GM21737 (cell line): ENCODE results near the gene CD177.
"Not testable (repeated sequence)": the region's sequence is repeated elsewhere in the genome, so short reads cannot be mapped to it uniquely, and the experiment has no call there.

ENCODE experiments used
- ATAC-seq: cut with Tn5 transposase; IDR thresholded peaks from one replicate; pipeline ENCODE4 v1.9.1; 2021; ENCODE audit warnings: mild to moderate bottlenecking, moderate library complexity; ENCODE audit not compliant: unreplicated experiment

The CD177 gene

GRCh38 chr19:43380008-43380407, 26.5 kb downstream of the CD177 start:
- ATAC-seq = no peak

- no peak for ATAC-seq
Measured at GRCh38 chr19:43380771-43381386, 27.4 kb downstream of the CD177 start.

GRCh38 chr19:43382586-43383216, 29.2 kb downstream of the CD177 start:
- ATAC-seq = not testable (repeated sequence)

GRCh38 chr19:43383254-43383653, 29.8 kb downstream of the CD177 start:
- not testable (repeated sequence) for ATAC-seq

- ATAC-seq = not testable (repeated sequence)
Measured at GRCh38 chr19:43383759-43384158, 30.3 kb downstream of the CD177 start.

GRCh38 chr19:43390903-43391551, 37.5 kb downstream of the CD177 start:
- not testable (repeated sequence) for ATAC-seq

- ATAC-seq = not testable (repeated sequence)
Measured at GRCh38 chr19:43391552-43391935, 38.1 kb downstream of the CD177 start.

- ATAC-seq = not testable (repeated sequence)
Measured at GRCh38 chr19:43393501-43393900, 40.0 kb downstream of the CD177 start.

- ATAC-seq = no peak
Measured at GRCh38 chr19:43395561-43395960, 42.1 kb downstream of the CD177 start.

GRCh38 chr19:43406297-43406696, 52.8 kb downstream of the CD177 start:
- no peak for ATAC-seq

- no peak for ATAC-seq
Measured at GRCh38 chr19:43407416-43408005, 54.0 kb downstream of the CD177 start.

GRCh38 chr19:43408043-43408442, 54.6 kb downstream of the CD177 start:
- ATAC-seq = no peak

GRCh38 chr19:43409415-43409814, 55.9 kb downstream of the CD177 start:
- no peak for ATAC-seq

GRCh38 chr19:43412441-43412840, 59.0 kb downstream of the CD177 start:
- no peak for ATAC-seq
